HepG2 (cell line): ENCODE data around the gene FGGY. TPM values are rescaled to one million over a fixed set of nuclear protein-coding genes. Genes with fewer than 3 reads are reported as not detected.

Source experiments
- AGO1 ChIP-seq: fragments of 200-400 bp; formaldehyde crosslinking; IDR thresholded peaks from 2 replicates; pipeline ENCODE4 v1.6.1; 2017; ENCODE audit warnings: mild to moderate bottlenecking, low read depth, low read length, moderate library complexity; ENCODE audit not compliant: poor library complexity, severe bottlenecking
- ARID3A ChIP-seq: IDR thresholded peaks from 2 replicates; pipeline ENCODE4 v1.6.1; 2012; ENCODE audit warnings: low read depth, low read length, improper control_type of control experiment
- BHLHE40 ChIP-seq: IDR thresholded peaks from 2 replicates; pipeline ENCODE4 v1.6.1; 2011; ENCODE audit warnings: low read length, improper control_type of control experiment
- BRD4 ChIP-seq: sonication (generic); formaldehyde crosslinking; IDR thresholded peaks from 2 replicates; pipeline ENCODE4 v1.4.0; 2020; ENCODE audit warnings: missing genetic modification reagents
- CREBL2 ChIP-seq: sonication (generic); formaldehyde crosslinking; IDR thresholded peaks from 2 replicates; pipeline ENCODE4 v1.8.1; 2023; ENCODE audit warnings: missing genetic modification reagents, mild to moderate bottlenecking, borderline replicate concordance
- ESRRA ChIP-seq: sonication (generic); formaldehyde crosslinking; IDR thresholded peaks from 2 replicates; pipeline ENCODE4 v1.5.1; 2020; ENCODE audit warnings: mild to moderate bottlenecking, low read depth, missing genetic modification reagents
- HDAC6 ChIP-seq: fragments of 200-600 bp; sonication (generic); IDR thresholded peaks from 2 replicates; pipeline ENCODE4 v1.7.0; 2017; ENCODE audit warnings: mild to moderate bottlenecking, antibody characterized with exemption, low read length, low read depth
- KLF11 ChIP-seq: IDR thresholded peaks from 2 replicates; pipeline ENCODE4 v1.6.1; 2016; ENCODE audit warnings: missing compliant biosample characterization
- NKX3-1 ChIP-seq: sonication (generic); formaldehyde crosslinking; IDR thresholded peaks from 2 replicates; pipeline ENCODE4 v1.5.0; 2020; ENCODE audit warnings: missing genetic modification reagents
- SALL1 ChIP-seq: sonication (generic); formaldehyde crosslinking; IDR thresholded peaks from 2 replicates; pipeline ENCODE4 v1.8.0; 2022; ENCODE audit warnings: mild to moderate bottlenecking, missing genetic modification reagents
- XBP1 ChIP-seq: sonication (generic); formaldehyde crosslinking; IDR thresholded peaks from 2 replicates; pipeline ENCODE4 v1.5.0; 2020; ENCODE audit warnings: missing genetic modification reagents
- YEATS4 ChIP-seq: sonication (generic); formaldehyde crosslinking; IDR thresholded peaks from 2 replicates; pipeline ENCODE4 v1.4.0; 2020; ENCODE audit warnings: missing genetic modification reagents, borderline replicate concordance
- ZC3H13 ChIP-seq: sonication (generic); formaldehyde crosslinking; IDR thresholded peaks from 2 replicates; pipeline ENCODE4 v1.8.1; 2023; ENCODE audit warnings: mild to moderate bottlenecking, missing genetic modification reagents, moderate library complexity
- ZNF362 ChIP-seq: sonication (generic); formaldehyde crosslinking; IDR thresholded peaks from 2 replicates; pipeline ENCODE4 v1.4.0; 2020; ENCODE audit warnings: missing genetic modification reagents, mild to moderate bottlenecking, borderline replicate concordance
- ZNF383 ChIP-seq: sonication (generic); formaldehyde crosslinking; IDR thresholded peaks from 2 replicates; pipeline ENCODE4 v1.4.0; 2020; ENCODE audit warnings: missing genetic modification reagents, mild to moderate bottlenecking, borderline replicate concordance
- ZNF468 ChIP-seq: sonication (generic); formaldehyde crosslinking; IDR thresholded peaks from 2 replicates; pipeline ENCODE4 v1.8.0; 2022; ENCODE audit warnings: mild to moderate bottlenecking, moderate library complexity, missing genetic modification reagents
- ZNF557 ChIP-seq: sonication (generic); formaldehyde crosslinking; IDR thresholded peaks from 2 replicates; pipeline ENCODE4 v1.4.0; 2020; ENCODE audit warnings: missing genetic modification reagents
- ZNF879 ChIP-seq: sonication (generic); formaldehyde crosslinking; IDR thresholded peaks from 2 replicates; pipeline ENCODE4 v1.8.1; 2023; ENCODE audit warnings: missing genetic modification reagents
- polyA plus RNA-seq, 8 experiments: library from polyadenylated mRNA; depleted of rRNA in 3 of 8; stranded (reverse) in 7 of 8; unstranded in 1 of 8; fragments of >200 nt; fragmentation: Illumina TruSeq in 4 of 8; extraction: Trizol in 4 of 8; gene quantifications; 2 replicates each; pipeline versions ENCODE4 v1.2.1 to v1.2.3, GENCODE V29; 2011 to 2016; ENCODE audit warnings: low read depth in 4 of 8, missing spikeins in 1 of 8, mixed read lengths in 1 of 8; ENCODE audit not compliant: insufficient read depth in 1 of 8
- total RNA-seq, 5 experiments: library from RNA; depleted of rRNA; stranded (reverse); fragments of >200 nt; fragmentation: Illumina TruSeq; extraction: Trizol; gene quantifications; 2 replicates each; pipeline ENCODE4 v1.2.3, GENCODE V29; 2016; ENCODE audit warnings: low read depth in 1 of 5
- TF ChIP-seq, protein P1 (sequence below): sonication (generic); formaldehyde crosslinking; IDR thresholded peaks from 2 replicates; pipeline ENCODE4; 2020; ENCODE audit warnings: missing genetic modification reagents, mild to moderate bottlenecking, borderline replicate concordance
- TF ChIP-seq, protein P2 (sequence below): sonication (generic); formaldehyde crosslinking; IDR thresholded peaks from 2 replicates; pipeline ENCODE4 v1.9.0; 2022; ENCODE audit warnings: missing genetic modification reagents, mild to moderate bottlenecking, borderline replicate concordance
- TF ChIP-seq, protein P3 (sequence below): fragments of 450-650 bp; IDR thresholded peaks from 2 replicates; pipeline ENCODE4 v1.6.1; 2017

The FGGY gene
- total and polyA plus RNA-seq, 2 of the 13 experiments (the other 11 are each of a cell fraction or from before 2014, with no cell fraction given) = 15.7 to 27.5 TPM

DNA sequence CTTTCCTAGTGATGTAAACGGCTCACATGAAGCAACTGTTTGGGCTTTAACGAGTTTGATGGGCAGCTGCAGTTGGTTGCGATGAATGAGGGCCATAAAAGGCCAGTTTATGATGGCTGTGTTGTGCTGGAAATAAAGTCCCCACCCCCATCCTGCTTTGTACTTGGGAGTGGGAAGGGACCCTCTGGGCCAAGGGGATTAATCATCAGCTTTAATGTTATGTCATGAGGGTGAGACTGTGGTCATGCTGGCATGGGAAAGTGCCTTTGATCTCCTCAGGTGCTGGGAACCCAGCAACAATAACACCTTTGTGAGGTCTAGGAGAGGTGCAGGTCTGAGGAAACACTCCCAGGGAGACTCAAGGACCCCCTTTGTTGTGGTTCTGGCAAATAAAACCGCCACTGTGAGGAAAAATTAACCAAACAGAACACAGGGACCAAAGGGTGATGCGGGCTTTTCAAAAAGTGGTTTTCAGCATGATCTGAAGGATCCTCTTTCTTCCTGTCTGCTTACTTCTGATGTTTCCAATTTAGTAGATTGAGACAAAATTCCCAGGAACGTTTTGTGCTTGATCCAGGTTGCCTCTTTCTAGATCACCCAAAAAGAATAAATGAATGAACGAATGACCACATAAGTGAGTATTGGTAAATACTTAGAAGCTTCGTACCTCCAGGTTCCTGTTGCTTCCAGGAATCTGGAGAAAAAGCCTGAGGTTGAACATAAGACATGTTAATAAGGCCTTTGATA is 260.1 kb downstream of the FGGY start (continued):
- TF ChIP-seq ZNF557 (no peak), CREBL2 (CRISPR knock-in tag) (no peak), BHLHE40 (peak; percentile 86), NKX3-1 (CRISPR knock-in tag) (no peak), ESRRA (CRISPR knock-in tag) (no peak; the same call in 1 of the 2 replicates), XBP1 (CRISPR knock-in tag) (no peak), ZNF362 (peak; percentile 68; the same call in 1 of the 2 replicates), SALL1 (CRISPR knock-in tag) (peak; percentile 97), ZNF879 (no peak), ZC3H13 (CRISPR knock-in tag) (peak; percentile 49; the same call in 1 of the 2 replicates), ZNF468 (CRISPR knock-in tag) (no peak), KLF11 (CRISPR knock-in tag) (0 out of 2 replicates have a peak, but pooled peaks have one; percentile 38), YEATS4 (CRISPR knock-in tag) (no peak), ZNF383 (CRISPR knock-in tag) (no peak), AGO1 (no peak), HDAC6 (no peak), BRD4 (CRISPR knock-in tag) (peak; percentile 67), ARID3A (peak; percentile 94)
- TF ChIP-seq, protein P1, sequence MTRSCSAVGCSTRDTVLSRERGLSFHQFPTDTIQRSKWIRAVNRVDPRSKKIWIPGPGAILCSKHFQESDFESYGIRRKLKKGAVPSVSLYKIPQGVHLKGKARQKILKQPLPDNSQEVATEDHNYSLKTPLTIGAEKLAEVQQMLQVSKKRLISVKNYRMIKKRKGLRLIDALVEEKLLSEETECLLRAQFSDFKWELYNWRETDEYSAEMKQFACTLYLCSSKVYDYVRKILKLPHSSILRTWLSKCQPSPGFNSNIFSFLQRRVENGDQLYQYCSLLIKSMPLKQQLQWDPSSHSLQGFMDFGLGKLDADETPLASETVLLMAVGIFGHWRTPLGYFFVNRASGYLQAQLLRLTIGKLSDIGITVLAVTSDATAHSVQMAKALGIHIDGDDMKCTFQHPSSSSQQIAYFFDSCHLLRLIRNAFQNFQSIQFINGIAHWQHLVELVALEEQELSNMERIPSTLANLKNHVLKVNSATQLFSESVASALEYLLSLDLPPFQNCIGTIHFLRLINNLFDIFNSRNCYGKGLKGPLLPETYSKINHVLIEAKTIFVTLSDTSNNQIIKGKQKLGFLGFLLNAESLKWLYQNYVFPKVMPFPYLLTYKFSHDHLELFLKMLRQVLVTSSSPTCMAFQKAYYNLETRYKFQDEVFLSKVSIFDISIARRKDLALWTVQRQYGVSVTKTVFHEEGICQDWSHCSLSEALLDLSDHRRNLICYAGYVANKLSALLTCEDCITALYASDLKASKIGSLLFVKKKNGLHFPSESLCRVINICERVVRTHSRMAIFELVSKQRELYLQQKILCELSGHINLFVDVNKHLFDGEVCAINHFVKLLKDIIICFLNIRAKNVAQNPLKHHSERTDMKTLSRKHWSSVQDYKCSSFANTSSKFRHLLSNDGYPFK (CRISPR knock-in tag) = no peak
- TF ChIP-seq, protein P2, sequence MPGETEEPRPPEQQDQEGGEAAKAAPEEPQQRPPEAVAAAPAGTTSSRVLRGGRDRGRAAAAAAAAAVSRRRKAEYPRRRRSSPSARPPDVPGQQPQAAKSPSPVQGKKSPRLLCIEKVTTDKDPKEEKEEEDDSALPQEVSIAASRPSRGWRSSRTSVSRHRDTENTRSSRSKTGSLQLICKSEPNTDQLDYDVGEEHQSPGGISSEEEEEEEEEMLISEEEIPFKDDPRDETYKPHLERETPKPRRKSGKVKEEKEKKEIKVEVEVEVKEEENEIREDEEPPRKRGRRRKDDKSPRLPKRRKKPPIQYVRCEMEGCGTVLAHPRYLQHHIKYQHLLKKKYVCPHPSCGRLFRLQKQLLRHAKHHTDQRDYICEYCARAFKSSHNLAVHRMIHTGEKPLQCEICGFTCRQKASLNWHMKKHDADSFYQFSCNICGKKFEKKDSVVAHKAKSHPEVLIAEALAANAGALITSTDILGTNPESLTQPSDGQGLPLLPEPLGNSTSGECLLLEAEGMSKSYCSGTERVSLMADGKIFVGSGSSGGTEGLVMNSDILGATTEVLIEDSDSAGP (CRISPR knock-in tag) = no peak
- TF ChIP-seq, protein P3, sequence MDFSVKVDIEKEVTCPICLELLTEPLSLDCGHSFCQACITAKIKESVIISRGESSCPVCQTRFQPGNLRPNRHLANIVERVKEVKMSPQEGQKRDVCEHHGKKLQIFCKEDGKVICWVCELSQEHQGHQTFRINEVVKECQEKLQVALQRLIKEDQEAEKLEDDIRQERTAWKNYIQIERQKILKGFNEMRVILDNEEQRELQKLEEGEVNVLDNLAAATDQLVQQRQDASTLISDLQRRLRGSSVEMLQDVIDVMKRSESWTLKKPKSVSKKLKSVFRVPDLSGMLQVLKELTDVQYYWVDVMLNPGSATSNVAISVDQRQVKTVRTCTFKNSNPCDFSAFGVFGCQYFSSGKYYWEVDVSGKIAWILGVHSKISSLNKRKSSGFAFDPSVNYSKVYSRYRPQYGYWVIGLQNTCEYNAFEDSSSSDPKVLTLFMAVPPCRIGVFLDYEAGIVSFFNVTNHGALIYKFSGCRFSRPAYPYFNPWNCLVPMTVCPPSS = no peak
